ENCODE measurements around the gene ACAA2.

DNA sequence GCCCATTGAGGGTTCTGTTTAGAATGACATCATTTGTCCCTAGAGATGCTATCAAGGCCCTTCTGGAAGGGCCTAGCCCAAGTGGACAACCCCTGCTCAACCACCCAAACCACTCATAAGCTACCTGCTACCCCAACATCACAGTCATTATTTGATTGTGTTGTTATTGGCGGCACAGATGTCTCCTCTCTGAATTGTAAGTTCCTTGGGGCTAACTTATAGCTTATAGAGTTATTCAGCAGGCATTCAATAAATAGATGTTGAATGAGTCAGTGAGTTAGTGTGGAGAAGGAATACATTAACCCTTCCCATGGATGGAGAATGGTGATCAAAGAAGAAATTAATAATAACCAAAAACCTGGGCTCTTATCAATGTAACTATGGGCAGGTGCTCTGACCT is 80.0 kb downstream of the ACAA2 start:
- TF ChIP-seq ZFP30 (CRISPR knock-in tag; IDR thresholded peaks at IDR 0.05) = no peak
- TF ChIP-seq, protein P1, sequence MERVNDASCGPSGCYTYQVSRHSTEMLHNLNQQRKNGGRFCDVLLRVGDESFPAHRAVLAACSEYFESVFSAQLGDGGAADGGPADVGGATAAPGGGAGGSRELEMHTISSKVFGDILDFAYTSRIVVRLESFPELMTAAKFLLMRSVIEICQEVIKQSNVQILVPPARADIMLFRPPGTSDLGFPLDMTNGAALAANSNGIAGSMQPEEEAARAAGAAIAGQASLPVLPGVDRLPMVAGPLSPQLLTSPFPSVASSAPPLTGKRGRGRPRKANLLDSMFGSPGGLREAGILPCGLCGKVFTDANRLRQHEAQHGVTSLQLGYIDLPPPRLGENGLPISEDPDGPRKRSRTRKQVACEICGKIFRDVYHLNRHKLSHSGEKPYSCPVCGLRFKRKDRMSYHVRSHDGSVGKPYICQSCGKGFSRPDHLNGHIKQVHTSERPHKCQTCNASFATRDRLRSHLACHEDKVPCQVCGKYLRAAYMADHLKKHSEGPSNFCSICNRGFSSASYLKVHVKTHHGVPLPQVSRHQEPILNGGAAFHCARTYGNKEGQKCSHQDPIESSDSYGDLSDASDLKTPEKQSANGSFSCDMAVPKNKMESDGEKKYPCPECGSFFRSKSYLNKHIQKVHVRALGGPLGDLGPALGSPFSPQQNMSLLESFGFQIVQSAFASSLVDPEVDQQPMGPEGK (CRISPR knock-in tag; IDR thresholded peaks at IDR 0.05; ENCODE audit: borderline replicate concordance) = no peak
- TF ChIP-seq, protein P2, sequence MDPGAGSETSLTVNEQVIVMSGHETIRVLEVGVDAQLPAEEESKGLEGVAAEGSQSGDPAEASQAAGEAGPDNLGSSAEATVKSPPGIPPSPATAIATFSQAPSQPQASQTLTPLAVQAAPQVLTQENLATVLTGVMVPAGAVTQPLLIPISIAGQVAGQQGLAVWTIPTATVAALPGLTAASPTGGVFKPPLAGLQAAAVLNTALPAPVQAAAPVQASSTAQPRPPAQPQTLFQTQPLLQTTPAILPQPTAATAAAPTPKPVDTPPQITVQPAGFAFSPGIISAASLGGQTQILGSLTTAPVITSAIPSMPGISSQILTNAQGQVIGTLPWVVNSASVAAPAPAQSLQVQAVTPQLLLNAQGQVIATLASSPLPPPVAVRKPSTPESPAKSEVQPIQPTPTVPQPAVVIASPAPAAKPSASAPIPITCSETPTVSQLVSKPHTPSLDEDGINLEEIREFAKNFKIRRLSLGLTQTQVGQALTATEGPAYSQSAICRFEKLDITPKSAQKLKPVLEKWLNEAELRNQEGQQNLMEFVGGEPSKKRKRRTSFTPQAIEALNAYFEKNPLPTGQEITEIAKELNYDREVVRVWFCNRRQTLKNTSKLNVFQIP (CRISPR knock-in tag; IDR thresholded peaks at IDR 0.05; ENCODE audit: borderline replicate concordance, low read depth) = no peak
